Activated naive CD8-positive, alpha-beta T cell treated with anti-CD3 and anti-CD28 coated beads, Interleukin-2, amount 50 U/mL, for 16 hours (primary cell): Measurements from ENCODE around the gene ZDHHC11.
"Not testable (repeated sequence)": the region's sequence is repeated elsewhere in the genome, so short reads cannot be mapped to it uniquely, and the experiment has no call there.

ENCODE experiments used
- DNase-seq: peaks from one replicate; pipeline ENCODE4 v3.0.0-alpha.2; 2020; ENCODE audit warnings: low read depth, low spot score

ZDHHC11 gene

GRCh38 chr5:776862-777711 is 73.7 kb downstream of the ZDHHC11 start:
- DNase-seq, result no peak

- DNase-seq, result no peak
Measured at GRCh38 chr5:775961-776861, 74.6 kb downstream of the ZDHHC11 start.

- not testable (repeated sequence) for DNase-seq
Measured at GRCh38 chr5:775595-775960, 75.2 kb downstream of the ZDHHC11 start.

GRCh38 chr5:774854-775505 is 75.8 kb downstream of the ZDHHC11 start:
- not testable (repeated sequence) for DNase-seq

GRCh38 chr5:774304-774703 is 76.5 kb downstream of the ZDHHC11 start:
- DNase-seq, result not testable (repeated sequence)

GRCh38 chr5:773517-774264 is 77.1 kb downstream of the ZDHHC11 start:
- no peak for DNase-seq

- DNase-seq, result not testable (repeated sequence)
Measured at GRCh38 chr5:772931-773330, 77.9 kb downstream of the ZDHHC11 start.

GRCh38 chr5:772547-772890 is 78.3 kb downstream of the ZDHHC11 start:
- not testable (repeated sequence) for DNase-seq

GRCh38 chr5:771841-772546 is 78.8 kb downstream of the ZDHHC11 start:
- DNase-seq, result not testable (repeated sequence)

- not testable (repeated sequence) for DNase-seq
Measured at GRCh38 chr5:771087-771781, 79.6 kb downstream of the ZDHHC11 start.

- not testable (repeated sequence) for DNase-seq
Measured at GRCh38 chr5:770585-770984, 80.2 kb downstream of the ZDHHC11 start.

- not testable (repeated sequence) for DNase-seq
Measured at GRCh38 chr5:769485-770145, 81.2 kb downstream of the ZDHHC11 start.

GRCh38 chr5:766666-767431 is 83.9 kb downstream of the ZDHHC11 start:
- no peak for DNase-seq

GRCh38 chr5:765948-766631 is 84.7 kb downstream of the ZDHHC11 start:
- DNase-seq, result no peak

GRCh38 chr5:763998-764781 is 86.6 kb downstream of the ZDHHC11 start:
- no peak for DNase-seq

GRCh38 chr5:763397-763796 is 87.4 kb downstream of the ZDHHC11 start:
- no peak for DNase-seq

- DNase-seq, result not testable (repeated sequence)
Measured at GRCh38 chr5:762996-763395, 87.8 kb downstream of the ZDHHC11 start.
